SK-N-SH (cell line): ENCODE data around the gene CXCL17. TPM values are rescaled to one million over a fixed set of nuclear protein-coding genes. Genes with fewer than 3 reads are reported as not detected.

Source experiments
- CTCF ChIA-PET: fragments of 300-600, 350-600 bp; formaldehyde crosslinking; extraction: SDS; loops from one replicate; lab custom pipeline; 2021; lab: Yijun Ruan, JAX
- POLR2A ChIA-PET: fragments of 350-600 bp; sonication (Branson Sonifier 250); formaldehyde crosslinking; extraction: SDS; loops from one replicate; lab custom pipeline; 2020; ENCODE audit warnings: antibody characterized with exemption, inconsistent platforms; lab: Yijun Ruan, JAX
- DNase-seq: peaks from one replicate; pipeline ENCODE4 v3.0.0; 2012
- H2AFZ ChIP-seq: fragments of 200-600 bp; sonication (generic); 2 replicates; pipeline ENCODE4 v1.8.1; 2016; ENCODE audit warnings: antibody characterized with exemption, mild to moderate bottlenecking, low read depth
- H3F3A ChIP-seq: fragments of 200-600 bp; sonication (generic); replicated peaks from 2 replicates; pipeline ENCODE3; 2016; ENCODE audit warnings: antibody characterized with exemption, mild to moderate bottlenecking; ENCODE audit not compliant: insufficient read depth
- H3K27ac ChIP-seq, 2 experiments: fragments of 200-500 bp in 1 of 2; fragments of 200-600 bp in 1 of 2; sonication (Bioruptor generic) in 1 of 2; sonication (generic), shearing (Covaris generic) in 1 of 2; 2 replicates each; pipeline versions ENCODE4 v1.5.1 to v1.6.1; 2014 to 2016; ENCODE audit warnings: low read depth in 2 of 2, inconsistent platforms in 1 of 2, low read length in 1 of 2, mild to moderate bottlenecking in 1 of 2, mixed read lengths in 1 of 2
- H3K27me3 ChIP-seq: fragments of 200-600 bp; sonication (generic), shearing (Covaris generic); 2 replicates; pipeline ENCODE4 v1.6.1; 2016; ENCODE audit warnings: mixed run types; ENCODE audit not compliant: insufficient read depth
- H3K36me3 ChIP-seq, 2 experiments: fragments of 200-500 bp in 1 of 2; fragments of 200-600 bp in 1 of 2; sonication (Bioruptor generic) in 1 of 2; sonication (generic) in 1 of 2; replicated peaks in 1 of 2; 2 replicates each; pipeline versions ENCODE3 to v1.5.1; 2014 to 2016; ENCODE audit warnings: low read length in 1 of 2, mild to moderate bottlenecking in 1 of 2; ENCODE audit not compliant: insufficient read depth in 2 of 2, control insufficient read depth in 1 of 2
- H3K4me1 ChIP-seq, 2 experiments: fragments of 200-500 bp in 1 of 2; fragments of 200-600 bp in 1 of 2; sonication (Bioruptor generic) in 1 of 2; sonication (generic), shearing (Covaris generic) in 1 of 2; 2 replicates each; pipeline versions ENCODE4 v1.5.1 to v1.6.1; 2014 to 2016; ENCODE audit warnings: low read depth in 1 of 2, low read length in 1 of 2, mixed run types in 1 of 2; ENCODE audit not compliant: insufficient read depth in 2 of 2, control insufficient read depth in 1 of 2
- H3K4me2 ChIP-seq: fragments of 200-600 bp; sonication (generic), shearing (Covaris generic); 2 replicates; pipeline ENCODE4 v1.6.1; 2017; ENCODE audit warnings: mixed run types
- H3K4me3 ChIP-seq, 2 experiments: fragments of 200-500 bp in 1 of 2; fragments of 200-600 bp in 1 of 2; sonication (Bioruptor generic) in 1 of 2; sonication (generic), shearing (Covaris generic) in 1 of 2; 2 replicates each; pipeline versions ENCODE4 v1.5.1 to v1.8.1; 2014 to 2016; ENCODE audit warnings: low read depth in 2 of 2, inconsistent platforms in 1 of 2, low read length in 1 of 2, mild to moderate bottlenecking in 1 of 2, mixed read lengths in 1 of 2, moderate library complexity in 1 of 2
- H3K79me2 ChIP-seq: fragments of 200-600 bp; sonication (generic); 2 replicates; pipeline ENCODE4 v1.8.1; 2017; ENCODE audit warnings: mild to moderate bottlenecking; ENCODE audit not compliant: insufficient read depth
- H3K9ac ChIP-seq: fragments of 200-600 bp; sonication (generic); 2 replicates; pipeline ENCODE4 v1.6.1; 2017; ENCODE audit warnings: mixed run types
- H3K9me2 ChIP-seq: fragments of 200-600 bp; sonication (generic); 2 replicates; pipeline ENCODE4 v1.6.1; 2017; ENCODE audit warnings: mixed run types
- H3K9me3 ChIP-seq: fragments of 200-600 bp; sonication (generic); 2 replicates; pipeline ENCODE4 v1.6.1; 2017; ENCODE audit warnings: mixed run types, mild to moderate bottlenecking, moderate library complexity
- H4K20me1 ChIP-seq: fragments of 200-600 bp; sonication (generic); 2 replicates; pipeline ENCODE4 v1.6.1; 2017; ENCODE audit warnings: mild to moderate bottlenecking, mixed run types; ENCODE audit not compliant: insufficient read depth
- CHD2 ChIP-seq: fragments of 150-350 bp; IDR thresholded peaks from 2 replicates; pipeline ENCODE4 v1.6.1; 2018; ENCODE audit warnings: low read length; ENCODE audit not compliant: partially characterized antibody
- ELF1 ChIP-seq: IDR thresholded peaks from 2 replicates; pipeline ENCODE4 v1.4.0; 2012
- EP300 ChIP-seq, 2 experiments: IDR thresholded peaks; 2 replicates each; pipeline versions ENCODE4 v1.4.0 to v1.6.1; 2012; ENCODE audit warnings: borderline replicate concordance in 1 of 2, low read depth in 1 of 2, low read length in 1 of 2
- GABPA ChIP-seq: IDR thresholded peaks from 2 replicates; pipeline ENCODE4 v1.4.0; 2012; ENCODE audit warnings: low read depth, mild to moderate bottlenecking
- GATA2 ChIP-seq: sonication (generic); formaldehyde crosslinking; IDR thresholded peaks from 2 replicates; pipeline ENCODE4 v1.5.0; 2020; ENCODE audit warnings: mild to moderate bottlenecking, missing genetic modification reagents
- MXI1 ChIP-seq: IDR thresholded peaks from 2 replicates; pipeline ENCODE4 v1.6.1; 2012; ENCODE audit warnings: mild to moderate bottlenecking, low read depth, low read length, improper control_type of control experiment
- NRF1 ChIP-seq: IDR thresholded peaks from 2 replicates; pipeline ENCODE4 v1.6.1; 2012; ENCODE audit warnings: low read depth, mild to moderate bottlenecking, low read length
- RCOR1 ChIP-seq: fragments of 150-350 bp; IDR thresholded peaks from 2 replicates; pipeline ENCODE4 v1.6.1; 2017; ENCODE audit warnings: antibody characterized with exemption, low read length
- SIN3A ChIP-seq: IDR thresholded peaks from 2 replicates; pipeline ENCODE4 v1.6.1; 2012; ENCODE audit warnings: low read depth, mild to moderate bottlenecking, low read length, moderate library complexity, borderline replicate concordance
- SMC3 ChIP-seq: IDR thresholded peaks from 2 replicates; pipeline ENCODE4 v1.6.1; 2012; ENCODE audit warnings: low read depth, low read length, improper control_type of control experiment
- TCF12 ChIP-seq: IDR thresholded peaks from 2 replicates; pipeline ENCODE4 v1.4.0; 2012
- WGBS: methylation state at CpG from one replicate; pipeline ENCODE4 v1.1.6; 2017; ENCODE audit warnings: low lambda C conversion rate; 5-methylcytosine and 5-hydroxymethylcytosine counted together
- polyA plus RNA-seq, 3 experiments: library from polyadenylated mRNA; depleted of rRNA; stranded (reverse); fragments of >200 nt; gene quantifications; 2 replicates each; pipeline ENCODE4 v1.2.3, GENCODE V29; 2012
- TF ChIP-seq, protein P1 (sequence below): IDR thresholded peaks from 2 replicates; pipeline ENCODE4; 2012
- TF ChIP-seq, protein P2 (sequence below): fragments of 150-350 bp; IDR thresholded peaks from 2 replicates; pipeline ENCODE4 v1.6.1; 2017; ENCODE audit warnings: antibody characterized with exemption, low read length, low read depth, borderline replicate concordance
- TF ChIP-seq, protein P3 (sequence below): IDR thresholded peaks from 2 replicates; pipeline ENCODE4 v1.4.0; 2012; ENCODE audit warnings: low read depth, borderline replicate concordance

The CXCL17 gene
- polyA plus RNA-seq, 1 of the 3 experiments (the other 2 are of a cell fraction) = not detected

DNA sequence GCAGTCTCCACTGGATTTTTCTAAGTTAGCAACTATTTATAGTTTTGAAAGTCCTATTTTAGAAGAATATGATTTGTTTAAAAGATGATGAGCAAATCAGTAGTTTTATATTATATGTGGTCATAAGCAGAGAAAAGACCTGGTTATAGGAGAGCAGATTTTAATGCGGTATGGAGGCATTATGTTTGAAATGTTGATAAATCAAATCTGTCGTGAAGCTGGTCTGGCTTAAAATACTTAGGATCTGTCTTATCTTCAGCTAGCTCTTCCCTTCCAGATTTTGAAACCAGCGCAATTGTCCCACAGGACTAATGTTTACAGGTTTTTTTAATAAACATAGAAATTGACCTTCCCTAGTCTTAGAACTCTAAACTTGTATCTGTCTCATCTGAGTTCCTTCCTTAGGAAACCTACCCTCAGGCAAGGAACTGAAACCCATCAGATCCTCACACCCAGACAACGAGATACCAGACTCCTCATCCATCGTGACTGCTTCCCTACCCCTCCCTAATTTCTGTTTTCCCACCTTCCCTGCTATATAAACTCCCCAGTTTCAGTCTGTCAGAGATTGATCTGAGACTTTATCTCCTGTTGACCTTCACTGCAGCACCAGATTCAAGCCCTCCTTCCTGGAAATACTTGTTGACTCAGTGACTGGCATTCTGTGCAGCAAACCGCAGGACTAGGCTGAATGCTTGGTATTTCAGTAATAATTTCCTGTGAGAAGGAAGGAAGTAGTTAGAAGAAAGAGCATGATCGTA lies 37.8 kb upstream of the CXCL17 start:
- H3K9me2 ChIP-seq = no peaks in the 10 kb centered on the region
- no peak for DNase-seq
- H3K9me3 ChIP-seq = no peaks in the 10 kb centered on the region
- peak overlapping the region; percentile 15; the same call in 1 of the 2 replicates for H2AFZ ChIP-seq
- peaks cover 0 to 4% of the 10 kb centered on the region in 2 experiments; a peak in 2 of 4 replicates for H3K4me1 ChIP-seq
- H4K20me1 ChIP-seq = no peaks in the 10 kb centered on the region
- no peaks in the 10 kb centered on the region for H3K36me3 ChIP-seq
- no peaks in the 10 kb centered on the region for H3K27me3 ChIP-seq
- no peak overlapping the region for H3K9ac ChIP-seq
- H3K79me2 ChIP-seq = no peaks in the 10 kb centered on the region
- 22% methylated on average over 7 of the region's 7 CpGs for WGBS
- H3F3A ChIP-seq = no peaks in the 10 kb centered on the region
- POLR2A ChIA-PET = no interaction called here
- H3K27ac ChIP-seq = no peak overlapping the region; a peak in 1 of 4 replicates
- TF ChIP-seq, protein P1, sequence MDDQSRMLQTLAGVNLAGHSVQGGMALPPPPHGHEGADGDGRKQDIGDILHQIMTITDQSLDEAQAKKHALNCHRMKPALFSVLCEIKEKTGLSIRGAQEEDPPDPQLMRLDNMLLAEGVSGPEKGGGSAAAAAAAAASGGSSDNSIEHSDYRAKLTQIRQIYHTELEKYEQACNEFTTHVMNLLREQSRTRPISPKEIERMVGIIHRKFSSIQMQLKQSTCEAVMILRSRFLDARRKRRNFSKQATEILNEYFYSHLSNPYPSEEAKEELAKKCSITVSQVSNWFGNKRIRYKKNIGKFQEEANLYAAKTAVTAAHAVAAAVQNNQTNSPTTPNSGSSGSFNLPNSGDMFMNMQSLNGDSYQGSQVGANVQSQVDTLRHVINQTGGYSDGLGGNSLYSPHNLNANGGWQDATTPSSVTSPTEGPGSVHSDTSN = peak; percentile 82
- 0 out of 2 replicates have a peak, but pooled peaks have one; percentile 13 for TF ChIP-seq ELF1
- no peak for TF ChIP-seq EP300 (IDR thresholded peaks at IDR 0.05; ENCODE audit: borderline replicate concordance in 1 of 2, low read depth in 1 of 2, low read length in 1 of 2)
- TF ChIP-seq, protein P2, sequence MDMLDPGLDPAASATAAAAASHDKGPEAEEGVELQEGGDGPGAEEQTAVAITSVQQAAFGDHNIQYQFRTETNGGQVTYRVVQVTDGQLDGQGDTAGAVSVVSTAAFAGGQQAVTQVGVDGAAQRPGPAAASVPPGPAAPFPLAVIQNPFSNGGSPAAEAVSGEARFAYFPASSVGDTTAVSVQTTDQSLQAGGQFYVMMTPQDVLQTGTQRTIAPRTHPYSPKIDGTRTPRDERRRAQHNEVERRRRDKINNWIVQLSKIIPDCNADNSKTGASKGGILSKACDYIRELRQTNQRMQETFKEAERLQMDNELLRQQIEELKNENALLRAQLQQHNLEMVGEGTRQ = no peak
- TF ChIP-seq SMC3 = no peak
- TF ChIP-seq GABPA = peak; percentile 35; the same call in 1 of the 2 replicates
- peak overlapping the region; percentile 60 for H3K4me2 ChIP-seq
- CTCF ChIA-PET = no interaction called here
- H3K4me3 ChIP-seq = no peak overlapping the region

DNA sequence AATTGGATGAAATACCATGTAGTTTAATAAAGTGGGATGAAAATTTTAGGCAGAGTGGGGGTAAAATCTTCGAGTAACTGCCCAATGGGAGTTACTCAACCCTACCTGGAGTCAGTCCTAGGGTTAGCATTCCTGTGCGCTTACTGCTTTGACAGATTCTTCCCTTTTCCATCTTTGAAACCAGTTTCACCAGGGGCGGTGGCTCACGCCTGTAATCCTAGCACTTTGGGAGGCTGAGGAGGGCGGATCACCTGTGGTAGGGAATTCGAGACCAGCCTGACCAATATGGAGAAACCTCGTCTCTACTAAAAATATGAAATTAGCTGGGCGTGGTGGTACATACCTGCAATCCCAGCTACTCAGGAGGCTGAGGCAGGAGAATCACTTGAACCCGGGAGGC lies 37.0 kb upstream of the CXCL17 start:
- TF ChIP-seq GATA2 (CRISPR knock-in tag) (no peak), TCF12 (no peak), CHD2 (no peak), SIN3A (no peak), MXI1 (no peak), GABPA (no peak), NRF1 (no peak), EP300 (IDR thresholded peaks at IDR 0.05; ENCODE audit: borderline replicate concordance in 1 of 2, low read depth in 1 of 2, low read length in 1 of 2) (no peak), RCOR1 (no peak)
- TF ChIP-seq, protein P3, sequence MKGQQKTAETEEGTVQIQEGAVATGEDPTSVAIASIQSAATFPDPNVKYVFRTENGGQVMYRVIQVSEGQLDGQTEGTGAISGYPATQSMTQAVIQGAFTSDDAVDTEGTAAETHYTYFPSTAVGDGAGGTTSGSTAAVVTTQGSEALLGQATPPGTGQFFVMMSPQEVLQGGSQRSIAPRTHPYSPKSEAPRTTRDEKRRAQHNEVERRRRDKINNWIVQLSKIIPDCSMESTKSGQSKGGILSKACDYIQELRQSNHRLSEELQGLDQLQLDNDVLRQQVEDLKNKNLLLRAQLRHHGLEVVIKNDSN = no peak
- TF ChIP-seq, protein P2 = no peak
- TF ChIP-seq, all 33 proteins: peak for 0
- no peaks in the 10 kb centered on the region for H3K9me3 ChIP-seq

More for the DNA sequence above, 37.0 kb upstream of the CXCL17 start:
- H3K79me2 ChIP-seq = no peaks in the 10 kb centered on the region
- no peak overlapping the region for H3K4me3 ChIP-seq
- no peaks in the 10 kb centered on the region for H3K9me2 ChIP-seq
- no peaks in the 10 kb centered on the region for H3K27me3 ChIP-seq
- ChIA-PET POLR2A (interaction anchor here (0.6 kb wide), 1 partner anchor 258 kb away, joined by 3 read pairs; no protein-coding TSS in a partner anchor), CTCF (no interaction called here)
- H3K27ac ChIP-seq = no peak overlapping the region
- no peaks in the 10 kb centered on the region for H4K20me1 ChIP-seq
- H3K9ac ChIP-seq = no peak overlapping the region
- no peaks in the 10 kb centered on the region for H3F3A ChIP-seq
- no peak overlapping the region for H3K4me2 ChIP-seq
- H2AFZ ChIP-seq = no peak overlapping the region
- 91% methylated on average over 9 of the region's 9 CpGs for WGBS
- no peaks in the 10 kb centered on the region for H3K36me3 ChIP-seq
- DNase-seq = no peak
- peaks cover 0 to 4% of the 10 kb centered on the region in 2 experiments; a peak in 2 of 4 replicates for H3K4me1 ChIP-seq
